GM13976 (cell line): ENCODE results near the gene MTG2.
A peak's percentile ranks its signal among the peaks of the same experiment; 100 is the strongest.

ENCODE experiments used
- DNase-seq: peaks from one replicate; pipeline ENCODE4 v3.0.0; 2012; ENCODE audit warnings: low spot score
- in situ Hi-C: fragments of 300-500 bp; cut with MboI; formaldehyde crosslinking; loops from one replicate; pipeline ENCODE4 v1.12.0; 2022; ENCODE audit warnings: low sequenced_read_pairs, mixed read lengths, inconsistent platforms; ENCODE audit not compliant: unreplicated experiment
- TF ChIP-seq, protein P1 (sequence below): IDR thresholded peaks from 2 replicates; pipeline ENCODE4 v1.5.1; 2012; ENCODE audit warnings: borderline replicate concordance, mild to moderate bottlenecking; ENCODE audit not compliant: insufficient read depth; ENCODE audit errors: extremely low read depth, missing control alignments, control extremely low read depth

MTG2 gene

GRCh38 chr20:62150310-62150575 is 32.6 kb upstream of the MTG2 start:
- no peak for DNase-seq
- TF ChIP-seq, protein P1, sequence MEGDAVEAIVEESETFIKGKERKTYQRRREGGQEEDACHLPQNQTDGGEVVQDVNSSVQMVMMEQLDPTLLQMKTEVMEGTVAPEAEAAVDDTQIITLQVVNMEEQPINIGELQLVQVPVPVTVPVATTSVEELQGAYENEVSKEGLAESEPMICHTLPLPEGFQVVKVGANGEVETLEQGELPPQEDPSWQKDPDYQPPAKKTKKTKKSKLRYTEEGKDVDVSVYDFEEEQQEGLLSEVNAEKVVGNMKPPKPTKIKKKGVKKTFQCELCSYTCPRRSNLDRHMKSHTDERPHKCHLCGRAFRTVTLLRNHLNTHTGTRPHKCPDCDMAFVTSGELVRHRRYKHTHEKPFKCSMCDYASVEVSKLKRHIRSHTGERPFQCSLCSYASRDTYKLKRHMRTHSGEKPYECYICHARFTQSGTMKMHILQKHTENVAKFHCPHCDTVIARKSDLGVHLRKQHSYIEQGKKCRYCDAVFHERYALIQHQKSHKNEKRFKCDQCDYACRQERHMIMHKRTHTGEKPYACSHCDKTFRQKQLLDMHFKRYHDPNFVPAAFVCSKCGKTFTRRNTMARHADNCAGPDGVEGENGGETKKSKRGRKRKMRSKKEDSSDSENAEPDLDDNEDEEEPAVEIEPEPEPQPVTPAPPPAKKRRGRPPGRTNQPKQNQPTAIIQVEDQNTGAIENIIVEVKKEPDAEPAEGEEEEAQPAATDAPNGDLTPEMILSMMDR: no peak
- in situ Hi-C loops: no loop called here

DNA sequence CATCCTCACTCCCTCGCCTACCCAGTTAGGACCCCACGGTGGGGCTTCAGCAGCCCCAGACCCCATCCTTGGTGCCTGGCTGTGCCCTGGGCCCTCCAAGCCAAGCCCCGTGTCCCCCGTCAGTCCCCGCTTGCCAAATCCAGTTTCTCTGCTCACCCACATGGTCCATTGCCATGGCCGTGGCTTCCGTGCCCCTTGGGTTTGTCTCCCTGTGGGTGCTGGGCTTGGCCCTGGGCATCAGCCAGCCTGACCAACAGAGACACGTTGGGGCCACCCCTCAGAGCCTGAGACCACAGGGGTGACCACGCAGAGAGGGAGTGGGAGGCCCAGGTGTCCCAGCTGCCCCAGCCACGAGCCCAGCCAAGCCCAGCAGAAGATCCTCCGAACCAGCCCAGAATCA is 31.6 kb upstream of the MTG2 start:
- in situ Hi-C loops: no loop called here

GRCh38 chr20:62151835-62152364 is 30.9 kb upstream of the MTG2 start:
- in situ Hi-C loops: no loop called here
- DNase-seq: no peak
- TF ChIP-seq, protein P1: no peak

More for the DNA sequence above, 31.6 kb upstream of the MTG2 start:
- TF ChIP-seq, protein P1: no peak
- DNase-seq: no peak

DNA sequence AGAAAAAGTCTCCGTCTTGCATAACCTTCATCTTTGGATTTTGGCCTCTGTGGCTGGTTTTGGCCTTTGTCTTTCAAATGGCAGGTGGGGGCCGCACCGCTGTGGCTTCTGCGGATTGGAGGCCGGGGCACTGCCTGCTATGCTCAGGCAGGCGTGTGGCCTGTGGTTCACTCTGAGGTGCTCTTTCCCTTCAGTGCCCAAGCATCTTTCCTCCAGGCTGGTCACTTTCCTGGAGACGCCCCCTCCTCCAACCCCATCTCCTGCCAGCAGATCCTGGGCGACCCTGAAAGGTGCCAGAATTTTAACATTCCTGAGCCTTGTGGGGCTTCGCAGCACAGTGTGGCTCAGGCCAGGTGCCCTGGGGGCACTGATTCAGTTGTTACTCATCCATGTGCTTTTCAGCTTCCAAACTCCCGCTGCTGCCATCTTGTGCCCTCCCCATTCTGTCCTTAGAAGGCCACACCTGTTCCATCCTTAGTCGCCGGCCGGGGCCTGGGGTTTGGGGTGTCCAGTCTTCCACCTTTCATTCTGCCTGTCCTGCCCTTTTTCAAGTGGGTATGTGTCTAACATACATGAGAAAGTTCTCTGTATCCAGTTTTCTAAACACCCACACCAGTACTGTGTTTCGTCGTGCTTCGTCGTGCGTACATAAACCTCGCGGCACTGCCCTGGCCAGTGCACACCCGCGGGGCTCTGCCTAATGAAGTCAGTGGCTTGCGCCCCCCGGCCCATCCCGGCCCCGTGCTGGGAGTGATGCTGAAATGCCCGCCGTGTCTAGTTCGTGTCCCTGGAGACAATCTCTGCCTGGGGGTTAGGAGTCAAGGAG is 27.2 kb upstream of the MTG2 start:
- no peak for DNase-seq
- TF ChIP-seq, protein P1: no peak
- in situ Hi-C loops: no loop called here

DNA sequence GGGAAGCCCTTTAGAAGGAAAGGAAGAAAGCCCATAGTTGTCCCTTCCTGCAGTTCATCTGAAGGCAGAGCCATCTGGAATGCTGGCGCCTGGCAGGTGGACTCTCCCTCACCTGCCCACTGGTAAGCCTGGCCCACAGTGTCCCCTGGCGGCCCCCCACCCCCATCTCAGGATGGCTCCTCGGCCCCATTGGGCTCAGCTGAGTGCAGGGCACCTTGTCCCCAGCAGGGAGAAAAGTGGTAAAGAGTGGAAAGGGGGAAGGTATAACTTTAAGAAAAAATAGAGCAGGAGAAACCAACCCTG is 26.6 kb upstream of the MTG2 start:
- no peak for DNase-seq
- in situ Hi-C loops: no loop called here
- TF ChIP-seq, protein P1: no peak

DNA sequence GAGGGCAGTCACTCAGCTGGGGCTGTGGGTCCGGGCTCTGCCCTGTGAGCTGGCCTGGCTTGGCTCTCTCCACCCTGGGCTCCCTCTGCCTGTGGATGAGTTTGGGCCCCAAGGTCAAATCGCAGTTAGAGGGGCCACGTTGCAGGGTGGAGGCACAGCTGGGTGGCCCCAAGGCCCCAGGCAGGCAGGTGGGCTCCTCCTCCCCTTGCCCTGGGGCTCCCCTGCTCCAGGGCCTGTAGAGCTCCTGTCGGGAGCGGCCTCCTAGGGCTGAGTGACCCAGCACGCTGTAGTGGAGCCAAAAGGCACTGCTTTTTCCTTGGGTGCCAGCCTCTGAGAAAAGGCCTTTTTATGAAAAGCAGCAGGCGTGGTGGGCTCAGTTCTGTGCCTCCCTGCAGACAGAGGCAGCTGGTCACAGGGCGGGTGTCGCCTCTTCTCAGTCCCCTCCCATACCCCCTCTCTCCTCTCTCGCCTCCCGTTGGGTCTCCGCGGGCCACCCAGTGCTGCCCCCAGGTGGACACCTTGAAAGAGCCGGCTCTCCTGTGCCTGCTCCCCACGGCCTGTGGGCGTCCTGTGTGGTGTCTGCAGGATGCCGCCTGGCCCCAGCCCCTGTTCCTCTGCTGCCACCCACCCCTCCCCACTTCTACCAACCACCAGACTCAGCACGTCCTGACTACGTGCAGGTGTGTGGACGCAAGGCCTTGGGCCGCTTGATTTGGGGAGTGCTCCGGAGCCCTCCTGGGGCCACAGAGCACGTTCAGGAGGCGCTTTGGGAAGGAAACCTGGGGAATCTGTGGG is 26.0 kb upstream of the MTG2 start:
- in situ Hi-C loops: no loop called here
- TF ChIP-seq, protein P1: peak; percentile 74
- DNase-seq: peak; percentile 89
